SK-N-SH treated with all-trans-retinoic acid at 6 μM for 48 hours (cell line): ENCODE data around the gene ZNF76.

Experiments
- ATAC-seq: fragments of 200-7000 bp; cut with Tn5 transposase; 3 replicates; pipeline ENCODE4 v1.9.1; 2020; ENCODE audit warnings: mild to moderate bottlenecking, moderate library complexity
- ARNTL ChIP-seq: fragments of 450-650 bp; formaldehyde crosslinking; IDR thresholded peaks from 2 replicates; pipeline ENCODE4 v1.5.0; 2020; ENCODE audit warnings: low read depth, mild to moderate bottlenecking, moderate library complexity, borderline replicate concordance
- BACH2 ChIP-seq: fragments of 250-450 bp; sonication (Bioruptor Pico); IDR thresholded peaks from 2 replicates; pipeline ENCODE4 v1.9.0; 2021; ENCODE audit warnings: mild to moderate bottlenecking, borderline replicate concordance
- CSDC2 ChIP-seq: fragments of 250-450 bp; sonication (Bioruptor Pico); IDR thresholded peaks from 2 replicates; pipeline ENCODE4 v1.5.0; 2020; ENCODE audit warnings: mild to moderate bottlenecking, moderate library complexity
- ESRRG ChIP-seq: fragments of 250-450 bp; sonication (Bioruptor Pico); IDR thresholded peaks from 2 replicates; pipeline ENCODE4 v1.6.1; 2021; ENCODE audit warnings: mild to moderate bottlenecking
- GLIS3 ChIP-seq: fragments of 250-450 bp; sonication (Bioruptor Pico); IDR thresholded peaks from 2 replicates; pipeline ENCODE4 v1.5.0; 2020; ENCODE audit warnings: mild to moderate bottlenecking, moderate library complexity
- OSR1 ChIP-seq: fragments of 250-450 bp; sonication (Bioruptor Pico); IDR thresholded peaks from 2 replicates; pipeline ENCODE4 v1.8.0; 2022; ENCODE audit warnings: moderate library complexity, mild to moderate bottlenecking, inconsistent platforms
- PPARA ChIP-seq: fragments of 250-450 bp; sonication (Bioruptor Pico); IDR thresholded peaks from 2 replicates; pipeline ENCODE4 v1.5.0; 2020; ENCODE audit warnings: mild to moderate bottlenecking, borderline replicate concordance
- SNAI2 ChIP-seq: fragments of 250-450 bp; sonication (Bioruptor Pico); IDR thresholded peaks from 2 replicates; pipeline ENCODE4 v1.5.0; 2020; ENCODE audit warnings: mild to moderate bottlenecking, moderate library complexity
- TCF4 ChIP-seq: fragments of 250-450 bp; sonication (Bioruptor Pico); IDR thresholded peaks from 2 replicates; pipeline ENCODE4 v1.8.0; 2021; ENCODE audit warnings: mild to moderate bottlenecking, moderate library complexity, borderline replicate concordance
- TOX ChIP-seq: fragments of 250-450 bp; sonication (Bioruptor Pico); IDR thresholded peaks from 2 replicates; pipeline ENCODE4 v1.8.0; 2021; ENCODE audit warnings: mild to moderate bottlenecking, moderate library complexity, borderline replicate concordance
- ZC3H10 ChIP-seq: fragments of 250-450 bp; sonication (Bioruptor Pico); IDR thresholded peaks from 2 replicates; pipeline ENCODE4 v1.5.1; 2021; ENCODE audit warnings: mild to moderate bottlenecking, moderate library complexity
- ZFP3 ChIP-seq: fragments of 250-450 bp; sonication (Bioruptor Pico); IDR thresholded peaks from 2 replicates; pipeline ENCODE4 v1.5.0; 2020; ENCODE audit warnings: mild to moderate bottlenecking, moderate library complexity
- ZFP30 ChIP-seq: fragments of 450-650 bp; formaldehyde crosslinking; IDR thresholded peaks from 2 replicates; pipeline ENCODE4 v1.5.0; 2022; ENCODE audit warnings: mild to moderate bottlenecking, moderate library complexity
- ZNF565 ChIP-seq: fragments of 450-650 bp; formaldehyde crosslinking; conservative IDR thresholded peaks from 2 replicates; pipeline ENCODE4 v1.5.0; 2020; ENCODE audit warnings: low read depth, mild to moderate bottlenecking, moderate library complexity
- ZNF70 ChIP-seq: fragments of 450-650 bp; formaldehyde crosslinking; IDR thresholded peaks from 2 replicates; pipeline ENCODE4 v1.5.0; 2020; ENCODE audit warnings: mild to moderate bottlenecking, moderate library complexity
- ZNF8 ChIP-seq: fragments of 450-650 bp; formaldehyde crosslinking; IDR thresholded peaks from 2 replicates; pipeline ENCODE4 v1.5.0; 2020; ENCODE audit warnings: mild to moderate bottlenecking, moderate library complexity
- TF ChIP-seq, protein P1 (sequence below): fragments of 250-450 bp; sonication (Bioruptor Pico); IDR thresholded peaks from 2 replicates; pipeline ENCODE4 v1.5.0; 2020; ENCODE audit warnings: mild to moderate bottlenecking, moderate library complexity
- TF ChIP-seq, protein P2 (sequence below): fragments of 250-450 bp; sonication (Bioruptor Pico); IDR thresholded peaks from 2 replicates; pipeline ENCODE4 v1.8.0; 2021; ENCODE audit warnings: low read depth, mild to moderate bottlenecking, moderate library complexity, borderline replicate concordance
- TF ChIP-seq, protein P3 (sequence below): fragments of 250-450 bp; sonication (Bioruptor Pico); IDR thresholded peaks from 2 replicates; pipeline ENCODE4 v1.8.0; 2020; ENCODE audit warnings: mild to moderate bottlenecking, moderate library complexity, borderline replicate concordance
- TF ChIP-seq, protein P4 (sequence below): fragments of 250-450 bp; sonication (Bioruptor Pico); IDR thresholded peaks from 2 replicates; pipeline ENCODE4 v1.5.1; 2021; ENCODE audit warnings: mild to moderate bottlenecking, moderate library complexity

The ZNF76 gene

DNA sequence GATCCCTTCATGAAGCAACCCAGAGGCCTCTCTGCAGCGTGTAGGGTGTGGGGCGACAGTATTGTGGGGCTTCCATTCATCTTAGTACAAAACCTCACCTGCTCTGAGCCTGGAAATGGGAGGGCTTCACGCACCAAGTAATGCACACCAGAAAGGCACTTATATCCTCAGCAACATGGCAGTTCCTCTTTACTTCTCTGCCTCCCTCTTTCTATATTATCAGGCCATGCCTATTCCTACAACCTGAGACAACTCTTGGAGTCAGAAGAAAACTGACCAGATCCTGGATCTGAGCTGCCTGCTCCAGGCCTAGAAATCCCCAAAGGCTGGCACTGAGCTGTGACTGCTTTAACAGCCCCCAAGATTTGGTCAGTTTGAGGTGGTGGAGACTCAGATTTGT is 7.6 kb upstream of the ZNF76 start:
- TF ChIP-seq TCF4 (CRISPR knock-in tag) (no peak), PPARA (CRISPR knock-in tag) (no peak), OSR1 (CRISPR knock-in tag) (no peak), GLIS3 (CRISPR knock-in tag) (no peak), ZNF70 (no peak), ESRRG (CRISPR knock-in tag) (no peak), TOX (no peak), ZC3H10 (CRISPR knock-in tag) (no peak)
- TF ChIP-seq, protein P1, sequence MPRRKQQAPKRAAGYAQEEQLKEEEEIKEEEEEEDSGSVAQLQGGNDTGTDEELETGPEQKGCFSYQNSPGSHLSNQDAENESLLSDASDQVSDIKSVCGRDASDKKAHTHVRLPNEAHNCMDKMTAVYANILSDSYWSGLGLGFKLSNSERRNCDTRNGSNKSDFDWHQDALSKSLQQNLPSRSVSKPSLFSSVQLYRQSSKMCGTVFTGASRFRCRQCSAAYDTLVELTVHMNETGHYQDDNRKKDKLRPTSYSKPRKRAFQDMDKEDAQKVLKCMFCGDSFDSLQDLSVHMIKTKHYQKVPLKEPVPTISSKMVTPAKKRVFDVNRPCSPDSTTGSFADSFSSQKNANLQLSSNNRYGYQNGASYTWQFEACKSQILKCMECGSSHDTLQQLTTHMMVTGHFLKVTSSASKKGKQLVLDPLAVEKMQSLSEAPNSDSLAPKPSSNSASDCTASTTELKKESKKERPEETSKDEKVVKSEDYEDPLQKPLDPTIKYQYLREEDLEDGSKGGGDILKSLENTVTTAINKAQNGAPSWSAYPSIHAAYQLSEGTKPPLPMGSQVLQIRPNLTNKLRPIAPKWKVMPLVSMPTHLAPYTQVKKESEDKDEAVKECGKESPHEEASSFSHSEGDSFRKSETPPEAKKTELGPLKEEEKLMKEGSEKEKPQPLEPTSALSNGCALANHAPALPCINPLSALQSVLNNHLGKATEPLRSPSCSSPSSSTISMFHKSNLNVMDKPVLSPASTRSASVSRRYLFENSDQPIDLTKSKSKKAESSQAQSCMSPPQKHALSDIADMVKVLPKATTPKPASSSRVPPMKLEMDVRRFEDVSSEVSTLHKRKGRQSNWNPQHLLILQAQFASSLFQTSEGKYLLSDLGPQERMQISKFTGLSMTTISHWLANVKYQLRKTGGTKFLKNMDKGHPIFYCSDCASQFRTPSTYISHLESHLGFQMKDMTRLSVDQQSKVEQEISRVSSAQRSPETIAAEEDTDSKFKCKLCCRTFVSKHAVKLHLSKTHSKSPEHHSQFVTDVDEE (CRISPR knock-in tag): no peak
- TF ChIP-seq, protein P2, sequence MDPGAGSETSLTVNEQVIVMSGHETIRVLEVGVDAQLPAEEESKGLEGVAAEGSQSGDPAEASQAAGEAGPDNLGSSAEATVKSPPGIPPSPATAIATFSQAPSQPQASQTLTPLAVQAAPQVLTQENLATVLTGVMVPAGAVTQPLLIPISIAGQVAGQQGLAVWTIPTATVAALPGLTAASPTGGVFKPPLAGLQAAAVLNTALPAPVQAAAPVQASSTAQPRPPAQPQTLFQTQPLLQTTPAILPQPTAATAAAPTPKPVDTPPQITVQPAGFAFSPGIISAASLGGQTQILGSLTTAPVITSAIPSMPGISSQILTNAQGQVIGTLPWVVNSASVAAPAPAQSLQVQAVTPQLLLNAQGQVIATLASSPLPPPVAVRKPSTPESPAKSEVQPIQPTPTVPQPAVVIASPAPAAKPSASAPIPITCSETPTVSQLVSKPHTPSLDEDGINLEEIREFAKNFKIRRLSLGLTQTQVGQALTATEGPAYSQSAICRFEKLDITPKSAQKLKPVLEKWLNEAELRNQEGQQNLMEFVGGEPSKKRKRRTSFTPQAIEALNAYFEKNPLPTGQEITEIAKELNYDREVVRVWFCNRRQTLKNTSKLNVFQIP (CRISPR knock-in tag): no peak
- TF ChIP-seq, protein P3, sequence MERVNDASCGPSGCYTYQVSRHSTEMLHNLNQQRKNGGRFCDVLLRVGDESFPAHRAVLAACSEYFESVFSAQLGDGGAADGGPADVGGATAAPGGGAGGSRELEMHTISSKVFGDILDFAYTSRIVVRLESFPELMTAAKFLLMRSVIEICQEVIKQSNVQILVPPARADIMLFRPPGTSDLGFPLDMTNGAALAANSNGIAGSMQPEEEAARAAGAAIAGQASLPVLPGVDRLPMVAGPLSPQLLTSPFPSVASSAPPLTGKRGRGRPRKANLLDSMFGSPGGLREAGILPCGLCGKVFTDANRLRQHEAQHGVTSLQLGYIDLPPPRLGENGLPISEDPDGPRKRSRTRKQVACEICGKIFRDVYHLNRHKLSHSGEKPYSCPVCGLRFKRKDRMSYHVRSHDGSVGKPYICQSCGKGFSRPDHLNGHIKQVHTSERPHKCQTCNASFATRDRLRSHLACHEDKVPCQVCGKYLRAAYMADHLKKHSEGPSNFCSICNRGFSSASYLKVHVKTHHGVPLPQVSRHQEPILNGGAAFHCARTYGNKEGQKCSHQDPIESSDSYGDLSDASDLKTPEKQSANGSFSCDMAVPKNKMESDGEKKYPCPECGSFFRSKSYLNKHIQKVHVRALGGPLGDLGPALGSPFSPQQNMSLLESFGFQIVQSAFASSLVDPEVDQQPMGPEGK (CRISPR knock-in tag): no peak
- TF ChIP-seq, all 23 proteins: peak for 0
- no peak for ATAC-seq

DNA sequence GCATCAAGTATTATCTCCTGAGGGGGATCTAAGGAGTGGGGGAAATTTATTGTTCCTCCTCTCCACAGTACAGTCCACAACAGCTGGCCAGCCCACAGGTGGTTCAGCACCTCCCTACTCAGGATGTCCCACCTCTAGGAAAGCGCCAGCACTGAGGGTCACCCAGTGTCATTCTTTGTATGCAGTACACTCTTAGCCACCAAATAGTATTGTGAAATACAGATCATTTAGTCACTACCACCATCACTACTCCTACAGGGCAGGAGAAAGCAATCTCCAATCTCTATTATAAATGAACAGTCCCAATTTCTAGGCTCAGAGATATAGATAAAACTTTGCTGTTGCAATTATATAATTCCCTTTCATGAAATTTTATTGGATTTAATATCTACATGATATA is 6.3 kb upstream of the ZNF76 start:
- ATAC-seq: no peak
- no peak for TF ChIP-seq ZC3H10 (CRISPR knock-in tag)
- TF ChIP-seq SNAI2 (CRISPR knock-in tag): no peak
- no peak for TF ChIP-seq OSR1 (CRISPR knock-in tag)
- TF ChIP-seq ZFP3 (CRISPR knock-in tag): no peak
- TF ChIP-seq ZNF565 (CRISPR knock-in tag): no peak
- TF ChIP-seq, protein P4, sequence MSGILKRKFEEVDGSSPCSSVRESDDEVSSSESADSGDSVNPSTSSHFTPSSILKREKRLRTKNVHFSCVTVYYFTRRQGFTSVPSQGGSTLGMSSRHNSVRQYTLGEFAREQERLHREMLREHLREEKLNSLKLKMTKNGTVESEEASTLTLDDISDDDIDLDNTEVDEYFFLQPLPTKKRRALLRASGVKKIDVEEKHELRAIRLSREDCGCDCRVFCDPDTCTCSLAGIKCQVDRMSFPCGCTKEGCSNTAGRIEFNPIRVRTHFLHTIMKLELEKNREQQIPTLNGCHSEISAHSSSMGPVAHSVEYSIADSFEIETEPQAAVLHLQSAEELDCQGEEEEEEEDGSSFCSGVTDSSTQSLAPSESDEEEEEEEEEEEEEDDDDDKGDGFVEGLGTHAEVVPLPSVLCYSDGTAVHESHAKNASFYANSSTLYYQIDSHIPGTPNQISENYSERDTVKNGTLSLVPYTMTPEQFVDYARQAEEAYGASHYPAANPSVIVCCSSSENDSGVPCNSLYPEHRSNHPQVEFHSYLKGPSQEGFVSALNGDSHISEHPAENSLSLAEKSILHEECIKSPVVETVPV (CRISPR knock-in tag): no peak
- no peak for TF ChIP-seq CSDC2 (CRISPR knock-in tag)
- TF ChIP-seq GLIS3 (CRISPR knock-in tag): no peak
- TF ChIP-seq TCF4 (CRISPR knock-in tag): no peak
- TF ChIP-seq, protein P3 (CRISPR knock-in tag): no peak
- TF ChIP-seq TOX: no peak
- TF ChIP-seq, protein P2 (CRISPR knock-in tag): no peak
- TF ChIP-seq ZFP30 (CRISPR knock-in tag): no peak
- no peak for TF ChIP-seq ZNF70
- no peak for TF ChIP-seq PPARA (CRISPR knock-in tag)
- no peak for TF ChIP-seq BACH2 (CRISPR knock-in tag)
- TF ChIP-seq ZNF8 (CRISPR knock-in tag): no peak
- no peak for TF ChIP-seq ARNTL (CRISPR knock-in tag)
